ENCODE measurements around the gene OR4S2. TPM values are rescaled to one million over a fixed set of nuclear protein-coding genes. Genes with fewer than 3 reads are reported as not detected.

The OR4S2 gene
- total RNA-seq, 6 donors from 2014 or later: not detected

GRCh38 chr11:55697817-55698216, 49.7 kb downstream of the OR4S2 start:
- Histone ChIP-seq H3K27ac (no peak overlapping the region), H3K9me3 (peaks cover 0 to 13% (median 0%) of the 10 kb centered on the region in 4 donors), H3K4me1 (no peaks in the 10 kb centered on the region), H3K4me3 (no peak overlapping the region), H3K27me3 (no peaks in the 10 kb centered on the region), H3K36me3 (no peaks in the 10 kb centered on the region)
- ATAC-seq (ENCODE audit: low FRiP score in 2 of 2) (no peak), DNase-seq (no peak)
- no peak for TF ChIP-seq POLR2A (IDR thresholded peaks at IDR 0.05)
- TF ChIP-seq EP300 (IDR thresholded peaks at IDR 0.05): no peak
- no peak for TF ChIP-seq POLR2AphosphoS5 (IDR thresholded peaks at IDR 0.05)
- TF ChIP-seq, protein P1, sequence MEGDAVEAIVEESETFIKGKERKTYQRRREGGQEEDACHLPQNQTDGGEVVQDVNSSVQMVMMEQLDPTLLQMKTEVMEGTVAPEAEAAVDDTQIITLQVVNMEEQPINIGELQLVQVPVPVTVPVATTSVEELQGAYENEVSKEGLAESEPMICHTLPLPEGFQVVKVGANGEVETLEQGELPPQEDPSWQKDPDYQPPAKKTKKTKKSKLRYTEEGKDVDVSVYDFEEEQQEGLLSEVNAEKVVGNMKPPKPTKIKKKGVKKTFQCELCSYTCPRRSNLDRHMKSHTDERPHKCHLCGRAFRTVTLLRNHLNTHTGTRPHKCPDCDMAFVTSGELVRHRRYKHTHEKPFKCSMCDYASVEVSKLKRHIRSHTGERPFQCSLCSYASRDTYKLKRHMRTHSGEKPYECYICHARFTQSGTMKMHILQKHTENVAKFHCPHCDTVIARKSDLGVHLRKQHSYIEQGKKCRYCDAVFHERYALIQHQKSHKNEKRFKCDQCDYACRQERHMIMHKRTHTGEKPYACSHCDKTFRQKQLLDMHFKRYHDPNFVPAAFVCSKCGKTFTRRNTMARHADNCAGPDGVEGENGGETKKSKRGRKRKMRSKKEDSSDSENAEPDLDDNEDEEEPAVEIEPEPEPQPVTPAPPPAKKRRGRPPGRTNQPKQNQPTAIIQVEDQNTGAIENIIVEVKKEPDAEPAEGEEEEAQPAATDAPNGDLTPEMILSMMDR (IDR thresholded peaks at IDR 0.05): no peak
- WGBS, 2 donors: 74 to 79% methylated on average over 3 of the region's 3 CpGs

GRCh38 chr11:55701429-55701828, 53.3 kb downstream of the OR4S2 start:
- no peak overlapping the region for H3K27ac ChIP-seq
- ATAC-seq (ENCODE audit: low FRiP score in 2 of 2) (peak in 1 of 2 donors; percentile 17), DNase-seq (no peak)
- H3K27me3 ChIP-seq: no peaks in the 10 kb centered on the region
- 80 to 86% methylated on average over 4 of the region's 4 CpGs for WGBS, 2 donors
- no peaks in the 10 kb centered on the region for H3K36me3 ChIP-seq
- no peaks in the 10 kb centered on the region for H3K4me1 ChIP-seq
- peaks cover 0 to 13% (median 0%) of the 10 kb centered on the region in 4 donors for H3K9me3 ChIP-seq
- TF ChIP-seq POLR2A (IDR thresholded peaks at IDR 0.05): no peak
- TF ChIP-seq, protein P1 (IDR thresholded peaks at IDR 0.05): no peak
- no peak for TF ChIP-seq EP300 (IDR thresholded peaks at IDR 0.05)
- no peak for TF ChIP-seq POLR2AphosphoS5 (IDR thresholded peaks at IDR 0.05)
- H3K4me3 ChIP-seq: no peak overlapping the region

Other genes starting within 250 kb of the OR4S2 start
- not detected for gene OR4C15, start 93.9 kb upstream of the OR4S2 start, total RNA-seq
- gene OR4C16, start 76.2 kb upstream of the OR4S2 start, total RNA-seq: not detected
- not detected for gene OR4C11, start 40.7 kb upstream of the OR4S2 start, total RNA-seq
- not detected for gene OR4P4, start 13.2 kb upstream of the OR4S2 start, total RNA-seq
- not detected for gene OR4C6, start 13.9 kb downstream of the OR4S2 start, total RNA-seq
- not detected for gene OR5D13, start 125.1 kb downstream of the OR4S2 start, total RNA-seq
- gene OR5D14, start 147.2 kb downstream of the OR4S2 start, total RNA-seq: not detected
- not detected for gene OR5L1, start 163.0 kb downstream of the OR4S2 start, total RNA-seq
- not detected for gene OR5D18, start 171.3 kb downstream of the OR4S2 start, total RNA-seq
- not detected for gene OR5L2, start 178.9 kb downstream of the OR4S2 start, total RNA-seq
- not detected for gene OR5D16, start 190.4 kb downstream of the OR4S2 start, total RNA-seq
- gene TRIM51, start 235.0 kb downstream of the OR4S2 start, total RNA-seq: not detected